Fibroblast of lung (primary cell): ENCODE results near the gene RXFP3. TPM values are rescaled to one million over a fixed set of nuclear protein-coding genes. Genes with fewer than 3 reads are reported as not detected.

Experiments used
- DNase-seq, 2 donors: peaks; one replicate each; pipeline versions ENCODE4 v3.0.0 to v3.0.0-alpha.2; 2010; ENCODE audit warnings: low read depth in 2 of 2
- H2AFZ ChIP-seq: 2 replicates; pipeline ENCODE4 v1.5.1; 2012; ENCODE audit warnings: low read length, control low read depth, inconsistent platforms
- H3K27ac ChIP-seq: 2 replicates; pipeline ENCODE4 v1.5.1; 2011; ENCODE audit warnings: low read length, control low read depth; ENCODE audit not compliant: insufficient read depth
- H3K27me3 ChIP-seq: 2 replicates; pipeline ENCODE4 v1.5.1; 2011; ENCODE audit warnings: mild to moderate bottlenecking, low read length; ENCODE audit not compliant: control insufficient read depth, insufficient read depth
- H3K36me3 ChIP-seq: 2 replicates; pipeline ENCODE4 v1.5.1; 2011; ENCODE audit warnings: low read length; ENCODE audit not compliant: control insufficient read depth, insufficient read depth
- H3K4me1 ChIP-seq: 2 replicates; pipeline ENCODE4 v1.5.1; 2011; ENCODE audit warnings: low read length; ENCODE audit not compliant: control insufficient read depth, insufficient read depth; ENCODE audit errors: extremely low read depth
- H3K4me2 ChIP-seq: 2 replicates; pipeline ENCODE4 v1.5.1; 2011; ENCODE audit warnings: low read length, control low read depth; ENCODE audit not compliant: insufficient read depth; ENCODE audit errors: extremely low read depth
- H3K4me3 ChIP-seq, 4 experiments: fragments of 200-600 bp in 1 of 4; sonication (generic) in 1 of 4; replicated peaks in 1 of 4; 2 replicates each; pipeline ENCODE4 v1.5.1; 2011 to 2016; ENCODE audit warnings: low read length in 4 of 4, low read depth in 3 of 4, mild to moderate bottlenecking in 3 of 4, control low read depth in 2 of 4, inconsistent platforms in 1 of 4, mixed read lengths in 1 of 4; ENCODE audit not compliant: insufficient read depth in 1 of 4; ENCODE audit errors: control extremely low read depth in 1 of 4
- H3K79me2 ChIP-seq: 2 replicates; pipeline ENCODE4 v1.5.1; 2012; ENCODE audit warnings: mild to moderate bottlenecking, low read length, inconsistent platforms; ENCODE audit not compliant: control insufficient read depth, insufficient read depth
- H3K9ac ChIP-seq: 2 replicates; pipeline ENCODE4 v1.5.1; 2011; ENCODE audit warnings: mild to moderate bottlenecking, low read length, control low read depth; ENCODE audit not compliant: insufficient read depth
- H3K9me3 ChIP-seq: 2 replicates; pipeline ENCODE4 v1.5.1; 2012; ENCODE audit warnings: low read depth, low read length; ENCODE audit not compliant: control insufficient read depth, insufficient read depth
- H4K20me1 ChIP-seq: 2 replicates; pipeline ENCODE4 v1.5.1; 2011; ENCODE audit warnings: low read length; ENCODE audit not compliant: control insufficient read depth, insufficient read depth; ENCODE audit errors: extremely low read depth
- CTCF ChIP-seq, 2 donors: IDR thresholded peaks in 1 of 2; conservative IDR thresholded peaks in 1 of 2; 1 replicate in 1 of 2; 2 replicates in 1 of 2; pipeline ENCODE4 v1.5.1; 2011 to 2012; ENCODE audit warnings: low read length in 2 of 2, control low read depth in 1 of 2, inconsistent platforms in 1 of 2, low read depth in 1 of 2, mild to moderate bottlenecking in 1 of 2
- EZH2 ChIP-seq: IDR thresholded peaks from 2 replicates; pipeline ENCODE4 v1.5.1; 2012; ENCODE audit warnings: low read length, control low read depth, mild to moderate bottlenecking; ENCODE audit errors: missing control alignments
- polyA plus RNA-seq, 2 donors: library from polyadenylated mRNA; depleted of rRNA in 1 of 2; stranded (reverse) in 1 of 2; unstranded in 1 of 2; fragments of >200 nt; gene quantifications; 2 replicates each; pipeline ENCODE4 v1.2.1, GENCODE V29; 2011 to 2012; ENCODE audit warnings: missing spikeins in 1 of 2
- total RNA-seq: library from RNA; depleted of rRNA; stranded (reverse); fragments of >200 nt; gene quantifications from 2 replicates; pipeline ENCODE4 v1.2.1, GENCODE V29; 2014

The RXFP3 gene
- total and polyA plus RNA-seq, 2 donors (not counting 1 experiment from before 2014, with no cell fraction given): not detected

DNA sequence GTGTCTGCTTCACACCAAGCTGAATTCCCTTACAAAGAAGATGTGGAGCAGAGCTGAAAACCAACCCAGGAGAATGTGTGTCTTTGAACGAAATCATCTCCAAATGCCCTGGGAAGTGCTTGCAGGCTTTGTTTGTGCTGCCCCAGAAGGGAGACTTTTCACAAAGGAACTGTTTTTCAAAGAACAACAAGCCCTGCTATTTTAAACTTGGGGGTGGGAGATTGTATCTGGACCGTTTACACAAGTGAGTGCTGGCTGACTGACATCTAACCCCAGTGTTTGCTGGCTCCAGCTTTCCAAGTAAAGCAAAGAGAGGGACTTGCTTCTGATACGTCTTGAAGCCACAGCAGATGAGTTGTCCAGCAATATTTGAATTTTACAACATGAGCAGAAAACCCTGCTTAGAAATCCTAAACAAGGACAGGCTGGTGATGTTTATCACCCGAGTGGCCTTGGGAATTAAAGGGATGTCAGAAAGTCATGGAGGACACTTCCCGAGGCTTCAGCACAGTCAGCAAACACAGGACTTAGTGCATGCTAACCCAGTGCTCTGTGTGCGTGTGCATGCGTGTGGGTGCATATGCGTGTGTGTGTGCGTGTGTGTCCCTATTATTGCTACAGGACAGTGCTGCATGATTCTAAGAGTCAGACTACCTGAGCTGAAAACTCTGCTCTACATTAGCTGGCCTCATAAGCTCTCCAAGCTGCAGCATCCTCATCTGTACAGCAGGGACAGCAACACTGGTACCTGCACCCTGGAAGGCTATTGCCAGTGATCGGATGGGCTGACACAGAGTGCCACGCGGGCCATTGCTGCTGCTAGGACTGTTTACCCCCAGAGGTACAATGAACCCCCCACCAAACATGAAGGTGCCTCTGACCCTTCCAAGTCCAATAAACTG lies 45.8 kb upstream of the RXFP3 start:
- Histone ChIP-seq H3K79me2 (peaks cover 33% of the 10 kb centered on the region), H3K9ac (peak overlapping the region; percentile 13)

GRCh38 chr5:33891446-33891787 lies 44.8 kb upstream of the RXFP3 start:
- Histone ChIP-seq H3K4me2 (peak overlapping the region; percentile 82), H3K9me3 (no peaks in the 10 kb centered on the region), H3K4me1 (peaks cover 11% of the 10 kb centered on the region), H2AFZ (peak overlapping the region; percentile 26), H3K27me3 (no peaks in the 10 kb centered on the region), H3K9ac (peak overlapping the region; percentile 47), H3K36me3 (no peaks in the 10 kb centered on the region), H3K4me3 (peak overlapping the region; percentile 59 to 85 (median 72)), H3K27ac (peak overlapping the region; percentile 54), H3K79me2 (peaks cover 30% of the 10 kb centered on the region), H4K20me1 (no peaks in the 10 kb centered on the region)
- DNase-seq: no peak
- TF ChIP-seq CTCF (conservative IDR thresholded peaks at IDR 0.05 in 1 of 2, IDR thresholded peaks at IDR 0.05 in 1 of 2; ENCODE audit: low read depth in 1 of 2, low read length in 2 of 2) (no peak), EZH2 (no peak)

More for the DNA sequence above, 45.8 kb upstream of the RXFP3 start:
- Histone ChIP-seq H3K27me3 (no peaks in the 10 kb centered on the region), H3K4me3 (peak overlapping the region; percentile 59 to 85 (median 72)), H3K4me2 (peak overlapping the region; percentile 82), H3K36me3 (no peaks in the 10 kb centered on the region), H4K20me1 (no peaks in the 10 kb centered on the region), H2AFZ (no peak overlapping the region), H3K4me1 (peaks cover 11% of the 10 kb centered on the region), H3K27ac (peak overlapping the region; percentile 54), H3K9me3 (no peaks in the 10 kb centered on the region)
- TF ChIP-seq CTCF (conservative IDR thresholded peaks at IDR 0.05 in 1 of 2, IDR thresholded peaks at IDR 0.05 in 1 of 2; ENCODE audit: low read depth in 1 of 2, low read length in 2 of 2) (peak; percentile 25 to 51), EZH2 (no peak)
- peak; percentile 47 to 58 for DNase-seq

GRCh38 chr5:33891788-33892619 lies 44.2 kb upstream of the RXFP3 start, which contains the start of gene ADAMTS12:
TSS of gene ADAMTS12 (minus strand) at chr5:33891990. CDS start at chr5:33891856, 134 bp downstream.
- H3K9ac ChIP-seq: peak within 1 kb of the TSS; percentile 47

More at GRCh38 chr5:33891788-33892619, 44.2 kb upstream of the RXFP3 start, which contains the start of gene ADAMTS12:
- Histone ChIP-seq H3K27me3 (no peaks in the 10 kb centered on the region), H4K20me1 (no peaks in the 10 kb centered on the region), H3K27ac (peak within 1 kb of the TSS; percentile 74), H3K4me1 (peaks cover 11% of the 10 kb centered on the region), H3K79me2 (peaks cover 25% of the 10 kb centered on the region), H3K9me3 (no peaks in the 10 kb centered on the region), H2AFZ (peak within 1 kb of the TSS; percentile 27), H3K36me3 (no peaks in the 10 kb centered on the region), H3K4me2 (peak within 1 kb of the TSS; percentile 87), H3K4me3 (peak within 1 kb of the TSS; percentile 59 to 85 (median 72))
- DNase-seq: peak; percentile 63 to 80
- no peak for TF ChIP-seq CTCF (conservative IDR thresholded peaks at IDR 0.05 in 1 of 2, IDR thresholded peaks at IDR 0.05 in 1 of 2; ENCODE audit: low read depth in 1 of 2, low read length in 2 of 2)
- no peak for TF ChIP-seq EZH2
